Stomach smooth muscle (tissue), 2 donors: ENCODE results near the gene SPAST.

Experiments used
- H3K27ac ChIP-seq: one replicate; pipeline ENCODE4 v1.7.0; 2013; ENCODE audit warnings: mild to moderate bottlenecking, low read length, inconsistent platforms
- H3K27me3 ChIP-seq, 2 donors: one replicate each; pipeline ENCODE4 v1.7.0; 2013; ENCODE audit warnings: low read length in 2 of 2; ENCODE audit not compliant: insufficient read depth in 2 of 2, control insufficient read depth in 1 of 2
- H3K36me3 ChIP-seq, 2 donors: one replicate each; pipeline ENCODE4 v1.7.0; 2013; ENCODE audit warnings: low read length in 2 of 2; ENCODE audit not compliant: control insufficient read depth in 2 of 2, insufficient read depth in 2 of 2
- H3K4me1 ChIP-seq: one replicate; pipeline ENCODE4 v1.7.0; 2013; ENCODE audit warnings: low read length; ENCODE audit not compliant: control insufficient read depth, insufficient read depth
- H3K4me3 ChIP-seq, 2 donors: one replicate each; pipeline ENCODE4 v1.7.0; 2013; ENCODE audit warnings: low read length in 2 of 2
- H3K9ac ChIP-seq, 2 donors: one replicate each; pipeline ENCODE4 v1.7.0; 2013; ENCODE audit warnings: low read length in 2 of 2, mild to moderate bottlenecking in 1 of 2
- H3K9me3 ChIP-seq, 2 donors: one replicate each; pipeline ENCODE4 v1.7.0; 2013; ENCODE audit warnings: low read length in 2 of 2; ENCODE audit not compliant: control insufficient read depth in 2 of 2
- donor health status: healthy.
- donor health status: Pancreatic carcinoma.

The SPAST gene

DNA sequence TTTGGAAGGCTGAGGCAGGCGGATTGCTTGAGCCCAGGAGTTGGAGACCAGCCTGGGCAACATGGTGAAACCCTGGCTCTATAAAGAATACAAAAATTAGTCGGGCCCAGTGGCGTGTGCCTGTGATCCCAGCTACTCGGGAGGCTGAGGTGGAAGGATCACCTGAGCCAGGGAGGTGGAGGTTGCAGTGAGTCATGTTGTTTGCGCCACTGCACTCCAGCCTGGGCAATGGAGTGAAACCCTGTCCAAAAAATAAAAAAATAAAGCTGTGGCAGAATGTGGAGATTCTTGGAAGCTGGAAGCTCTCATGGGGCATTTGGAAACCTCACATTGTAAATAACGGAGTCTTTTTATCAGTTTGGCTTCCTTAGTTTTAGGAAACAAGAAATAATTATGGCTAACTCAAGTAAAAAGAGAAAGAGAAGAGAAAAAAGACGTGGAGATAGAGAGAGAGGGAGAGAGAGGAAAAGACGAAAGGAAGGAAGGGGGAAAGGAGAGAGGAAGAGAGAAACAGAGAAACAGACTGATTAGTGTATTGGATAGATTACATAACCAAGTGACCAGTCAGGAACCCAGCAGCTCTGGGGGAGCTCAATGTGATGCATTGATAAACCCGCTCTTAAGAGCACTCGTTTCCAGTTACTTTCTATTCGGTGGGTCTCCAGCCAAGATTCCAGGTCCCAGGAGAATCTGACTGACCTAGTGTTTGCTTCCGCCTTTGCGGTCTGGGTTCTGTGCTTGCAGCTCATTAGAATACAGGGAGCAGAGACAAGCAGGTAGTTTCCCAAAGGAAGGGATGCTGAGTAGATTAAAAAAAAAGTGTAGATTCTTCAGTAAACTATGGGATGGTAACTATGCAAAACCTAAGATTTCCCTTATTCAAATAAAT, 1.1 kb upstream of the SPAST start:
- Histone ChIP-seq H3K27me3 (no peaks in the 10 kb centered on the region), H3K4me3 (peak overlapping the region; percentile 58 to 89), H3K27ac (peak overlapping the region; percentile 80), H3K36me3 (peaks cover 0 to 2% of the 10 kb centered on the region in 2 donors), H3K4me1 (peaks cover 3% of the 10 kb centered on the region), H3K9ac (peak overlapping the region; percentile 1 to 71), H3K9me3 (no peaks in the 10 kb centered on the region)

DNA sequence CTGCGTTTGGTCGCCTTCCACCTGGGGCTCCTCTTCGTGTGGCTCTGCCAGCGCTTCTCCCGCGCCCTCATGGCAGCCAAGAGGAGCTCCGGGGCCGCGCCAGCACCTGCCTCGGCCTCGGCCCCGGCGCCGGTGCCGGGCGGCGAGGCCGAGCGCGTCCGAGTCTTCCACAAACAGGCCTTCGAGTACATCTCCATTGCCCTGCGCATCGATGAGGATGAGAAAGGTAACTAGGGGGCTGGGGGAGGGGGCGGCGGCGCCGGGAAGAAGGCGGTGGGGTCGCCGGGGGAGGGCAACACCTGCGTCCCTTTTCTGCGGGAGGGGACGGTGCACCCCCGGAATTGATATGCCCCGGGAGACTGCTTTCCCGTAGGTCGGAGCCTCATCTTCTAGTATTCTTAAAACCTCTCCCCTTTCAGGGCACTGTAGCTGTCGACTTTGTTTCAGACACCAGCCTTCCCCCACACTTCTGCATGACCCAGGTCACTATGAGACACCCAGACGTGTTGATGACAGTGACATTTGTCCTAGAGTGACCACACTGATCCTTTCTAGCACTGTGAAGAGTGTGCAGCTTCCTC, 755 bp downstream of the SPAST start:
- H3K27ac ChIP-seq: peak overlapping the region; percentile 80
- H3K9me3 ChIP-seq: no peaks in the 10 kb centered on the region
- H3K9ac ChIP-seq: peak overlapping the region; percentile 71 to 74
- H3K4me3 ChIP-seq: peak overlapping the region; percentile 58 to 89
- H3K4me1 ChIP-seq: peaks cover 3% of the 10 kb centered on the region
- H3K36me3 ChIP-seq: peaks cover 0 to 2% of the 10 kb centered on the region in 2 donors
- no peaks in the 10 kb centered on the region for H3K27me3 ChIP-seq

DNA sequence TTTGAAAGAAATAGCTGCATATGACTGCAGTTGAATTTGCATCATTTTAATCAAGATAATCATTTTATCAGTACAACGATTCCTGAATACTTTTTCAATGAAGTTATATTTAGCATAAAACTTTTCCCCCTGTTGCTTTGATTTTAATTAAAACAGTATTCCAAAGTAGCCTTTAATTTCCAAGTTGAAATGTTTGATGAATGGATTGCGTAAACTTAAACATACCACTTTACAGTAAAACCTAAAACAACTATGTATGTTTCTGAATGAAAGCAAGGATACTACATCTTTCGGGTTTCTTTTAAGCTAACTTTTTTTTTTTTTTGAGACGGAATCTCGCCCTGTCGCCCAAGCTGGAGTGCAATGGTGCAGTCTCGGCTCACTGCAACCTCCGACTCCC, 1.4 kb downstream of the SPAST start:
- Histone ChIP-seq H3K4me3 (peak overlapping the region; percentile 58 to 89), H3K36me3 (peaks cover 0 to 2% of the 10 kb centered on the region in 2 donors), H3K27me3 (no peaks in the 10 kb centered on the region), H3K9ac (peak overlapping the region; percentile 71 to 74), H3K4me1 (peaks cover 3% of the 10 kb centered on the region), H3K9me3 (no peaks in the 10 kb centered on the region), H3K27ac (no peak overlapping the region)

DNA sequence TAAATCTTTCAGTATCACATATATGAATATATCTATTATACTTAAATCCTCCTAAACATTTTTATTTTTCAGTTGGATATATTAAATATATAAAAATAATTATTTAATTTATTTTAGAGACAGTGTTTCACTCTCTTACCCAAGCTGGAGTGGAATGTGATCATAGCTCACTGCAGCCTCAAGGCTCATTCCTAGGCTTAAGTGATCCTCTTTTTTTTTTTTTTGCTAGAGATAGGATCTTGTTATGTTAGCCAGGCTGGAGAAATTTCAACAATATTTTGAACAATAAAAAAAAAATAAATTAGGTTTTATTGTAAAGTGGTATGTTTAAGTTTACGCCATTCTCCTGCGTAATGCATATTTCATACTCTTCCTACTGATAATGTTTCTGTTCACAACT, 4.2 kb downstream of the SPAST start:
- Histone ChIP-seq H3K36me3 (peaks cover 0 to 2% of the 10 kb centered on the region in 2 donors), H3K4me1 (peaks cover 3% of the 10 kb centered on the region)

DNA sequence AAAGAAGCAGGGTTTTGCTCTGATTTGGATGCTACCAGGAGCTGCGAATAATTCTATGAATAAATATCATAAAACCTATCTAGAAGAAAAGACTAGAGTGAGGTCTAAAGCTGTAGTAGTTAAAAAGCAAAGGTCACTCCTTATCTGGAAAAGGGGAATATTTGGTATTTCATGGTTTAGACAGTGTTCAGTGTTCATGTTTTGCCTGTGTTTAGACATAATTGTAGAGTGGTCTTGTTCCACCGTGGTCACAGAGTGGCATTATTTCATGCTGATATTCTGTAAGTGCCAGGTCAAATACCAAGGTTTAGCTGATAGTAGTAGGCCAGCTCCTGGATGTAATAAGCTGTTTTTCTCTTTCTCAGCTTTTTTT, 10.8 kb downstream of the SPAST start:
- Histone ChIP-seq H3K27ac (no peak overlapping the region), H3K4me1 (no peaks in the 10 kb centered on the region)

More for the DNA sequence above, 4.2 kb downstream of the SPAST start:
- Histone ChIP-seq H3K27ac (no peak overlapping the region), H3K9ac (no peak overlapping the region), H3K9me3 (no peaks in the 10 kb centered on the region), H3K4me3 (no peak overlapping the region), H3K27me3 (no peaks in the 10 kb centered on the region)

DNA sequence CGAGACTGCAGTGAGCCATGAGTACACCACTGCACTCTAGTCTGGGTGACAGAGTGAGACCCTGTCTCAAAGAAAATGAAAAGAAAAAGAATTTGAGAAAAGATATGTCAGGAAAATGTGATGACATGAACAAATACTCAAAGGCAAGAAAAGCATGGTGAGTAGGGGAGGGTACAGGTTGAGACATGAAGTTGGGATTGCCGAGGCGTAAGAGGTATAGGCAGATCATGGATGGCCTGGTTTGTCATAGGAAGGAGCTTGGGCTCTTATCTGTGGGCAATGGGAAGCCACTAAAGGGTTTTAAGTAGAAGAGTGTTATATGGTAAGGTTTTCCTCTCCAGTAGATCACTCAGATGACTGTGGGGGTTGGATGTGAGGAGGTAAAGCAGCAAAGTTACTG, 32.3 kb downstream of the SPAST start:
- Histone ChIP-seq H3K9ac (no peak overlapping the region), H3K4me1 (no peaks in the 10 kb centered on the region), H3K36me3 (no peaks in the 10 kb centered on the region), H3K4me3 (no peak overlapping the region), H3K27me3 (no peaks in the 10 kb centered on the region), H3K27ac (no peak overlapping the region), H3K9me3 (no peaks in the 10 kb centered on the region)

More for the DNA sequence above, 10.8 kb downstream of the SPAST start:
- Histone ChIP-seq H3K27me3 (no peaks in the 10 kb centered on the region), H3K9ac (no peak overlapping the region), H3K9me3 (no peaks in the 10 kb centered on the region), H3K36me3 (peaks cover 0 to 2% of the 10 kb centered on the region in 2 donors), H3K4me3 (no peak overlapping the region)

DNA sequence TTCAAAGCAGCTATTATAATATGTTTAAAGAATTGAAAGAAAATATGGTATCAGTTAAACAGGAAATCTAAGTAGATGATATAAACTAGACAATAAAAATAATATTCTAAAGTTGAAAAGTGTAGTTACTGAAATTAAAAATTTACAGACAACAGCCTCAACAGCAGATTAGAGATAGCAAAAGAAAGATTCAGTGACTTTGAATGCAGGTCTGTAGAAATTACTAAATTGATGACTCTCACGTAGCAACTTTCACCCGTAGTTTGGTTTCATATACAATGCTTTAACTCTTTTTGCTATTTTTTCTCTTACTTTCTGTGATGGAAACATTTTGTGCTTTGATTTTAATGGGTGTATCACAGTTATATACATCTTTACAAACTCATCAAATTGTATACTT, 44.8 kb downstream of the SPAST start:
- no peaks in the 10 kb centered on the region for H3K27me3 ChIP-seq
- no peak overlapping the region for H3K27ac ChIP-seq
- H3K9me3 ChIP-seq: peaks cover 0 to 8% of the 10 kb centered on the region in 2 donors
- H3K4me1 ChIP-seq: no peaks in the 10 kb centered on the region
- peaks cover 9 to 13% of the 10 kb centered on the region in 2 donors for H3K36me3 ChIP-seq
- no peak overlapping the region for H3K9ac ChIP-seq
- no peak overlapping the region for H3K4me3 ChIP-seq

DNA sequence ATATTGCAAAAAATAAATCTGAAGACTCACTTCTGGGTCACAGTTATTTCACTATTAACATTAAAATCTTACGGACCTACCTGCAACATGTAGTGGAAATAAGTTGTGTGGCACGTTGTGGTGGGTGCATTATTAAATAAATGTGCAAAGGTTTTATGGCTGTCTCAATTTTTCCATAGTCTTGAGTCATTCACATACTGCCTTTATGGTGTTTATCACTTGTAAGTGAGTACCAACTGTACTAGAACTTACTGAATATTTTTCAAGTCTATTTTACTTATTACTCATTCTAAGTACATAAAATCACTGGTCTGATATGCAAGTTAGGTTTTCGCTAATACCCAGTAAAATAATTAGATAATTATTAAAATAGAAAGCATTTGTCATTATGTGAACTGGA, 54.7 kb downstream of the SPAST start:
- no peak overlapping the region for H3K4me3 ChIP-seq
- H3K36me3 ChIP-seq: peaks cover 0 to 4% of the 10 kb centered on the region in 2 donors
- H3K9ac ChIP-seq: no peak overlapping the region
- no peaks in the 10 kb centered on the region for H3K27me3 ChIP-seq
- H3K27ac ChIP-seq: no peak overlapping the region
- no peaks in the 10 kb centered on the region for H3K4me1 ChIP-seq
- H3K9me3 ChIP-seq: no peaks in the 10 kb centered on the region

DNA sequence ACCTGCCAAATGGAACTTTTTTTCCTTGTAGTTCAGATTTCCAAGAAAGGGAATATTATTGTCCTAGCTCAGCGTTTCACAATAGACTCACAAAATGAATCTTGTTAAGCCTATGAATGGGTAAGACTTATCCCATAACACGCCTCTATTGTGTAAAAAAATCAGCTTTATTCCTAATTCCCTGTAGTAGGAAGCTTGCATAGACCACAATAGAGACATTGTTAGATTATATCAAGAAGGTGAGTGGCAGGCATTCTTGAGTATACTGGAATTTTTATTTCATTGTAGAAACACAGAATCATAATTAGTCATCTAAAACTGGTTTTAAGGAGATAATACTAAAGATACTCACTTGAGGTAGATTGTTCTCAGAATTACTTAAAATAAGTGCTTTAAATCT, 55.8 kb downstream of the SPAST start:
- Histone ChIP-seq H3K9me3 (no peaks in the 10 kb centered on the region), H3K4me1 (no peaks in the 10 kb centered on the region), H3K27ac (no peak overlapping the region), H3K4me3 (no peak overlapping the region), H3K9ac (no peak overlapping the region), H3K36me3 (peaks cover 0 to 4% of the 10 kb centered on the region in 2 donors), H3K27me3 (no peaks in the 10 kb centered on the region)

DNA sequence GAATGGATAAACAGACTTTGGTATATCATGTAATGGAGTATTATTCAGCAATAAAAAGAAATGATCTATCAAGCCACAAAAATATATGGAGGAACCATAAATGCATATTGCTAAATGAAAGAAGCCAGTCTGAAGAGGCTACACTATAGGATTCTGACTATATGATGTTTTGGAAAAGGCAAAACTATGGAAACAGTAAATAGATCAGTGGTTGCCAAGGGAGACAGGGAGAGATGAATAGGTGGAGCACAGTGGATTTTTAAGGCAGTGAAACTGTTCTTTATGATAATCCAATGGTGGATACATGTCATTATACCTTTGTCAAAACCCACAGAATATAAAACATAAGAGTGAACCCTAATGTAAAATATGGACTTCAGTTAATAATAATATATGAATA, 61.3 kb downstream of the SPAST start:
- no peak overlapping the region for H3K9ac ChIP-seq
- H3K36me3 ChIP-seq: peaks cover 3 to 10% of the 10 kb centered on the region in 2 donors
- no peaks in the 10 kb centered on the region for H3K4me1 ChIP-seq
- H3K9me3 ChIP-seq: no peaks in the 10 kb centered on the region
- H3K27me3 ChIP-seq: no peaks in the 10 kb centered on the region
- H3K4me3 ChIP-seq: no peak overlapping the region
- H3K27ac ChIP-seq: no peak overlapping the region

DNA sequence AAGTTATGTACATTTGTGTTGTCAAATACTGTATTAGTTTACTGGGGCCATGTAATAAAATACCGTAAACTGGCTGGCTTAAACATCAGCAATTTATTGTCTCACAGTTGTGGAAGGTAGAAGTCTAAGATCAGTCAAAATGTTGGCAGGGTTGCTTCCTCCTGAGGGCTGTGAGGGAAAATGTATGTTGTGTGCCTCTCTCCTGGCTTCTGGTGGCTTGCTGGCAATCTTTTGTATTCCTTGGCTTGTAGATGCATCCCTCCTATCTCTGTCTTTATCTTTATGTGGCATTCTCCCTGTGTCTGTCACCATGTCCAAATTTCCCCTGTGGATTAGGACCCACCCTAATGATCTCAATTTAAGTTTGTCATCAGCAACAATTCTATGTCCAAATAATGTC, 65.3 kb downstream of the SPAST start:
- Histone ChIP-seq H3K27ac (no peak overlapping the region), H3K36me3 (peaks cover 9 to 15% of the 10 kb centered on the region in 2 donors), H3K4me3 (no peak overlapping the region), H3K9ac (no peak overlapping the region), H3K27me3 (no peaks in the 10 kb centered on the region), H3K9me3 (no peaks in the 10 kb centered on the region), H3K4me1 (no peaks in the 10 kb centered on the region)
